K562 (cell line): ENCODE data around the gene HPCAL1. TPM values are rescaled to one million over a fixed set of nuclear protein-coding genes. Genes with fewer than 3 reads are reported as not detected.
A peak's percentile ranks its signal among the peaks of the same experiment; 100 is the strongest.

ENCODE experiments used
- C11orf30 ChIP-seq: fragments of 450-650 bp; IDR thresholded peaks from 2 replicates; pipeline ENCODE4 v1.6.1; 2016; ENCODE audit warnings: low read depth, mild to moderate bottlenecking
- CEBPG ChIP-seq, 3 experiments: fragments of 200-800 bp in 1 of 3; sonication (Bioruptor generic) in 1 of 3; sonication (generic) in 1 of 3; formaldehyde crosslinking in 1 of 3; IDR thresholded peaks in 2 of 3; conservative IDR thresholded peaks in 1 of 3; 2 replicates each; pipeline versions ENCODE4 v1.6.1 to v1.8.0; 2016 to 2022; ENCODE audit warnings: missing compliant biosample characterization in 2 of 3, missing genetic modification characterization in 2 of 3, mild to moderate bottlenecking in 1 of 3, missing genetic modification reagents in 1 of 3
- HDAC1 ChIP-seq, 2 experiments: fragments of 450-650 bp; IDR thresholded peaks; 2 replicates each; pipeline ENCODE4 v1.6.1; 2016 to 2017; ENCODE audit warnings: inconsistent platforms in 1 of 2, mild to moderate bottlenecking in 1 of 2, moderate library complexity in 1 of 2
- HDAC3 ChIP-seq: fragments of 450-650 bp; IDR thresholded peaks from 2 replicates; pipeline ENCODE4 v1.6.1; 2018; ENCODE audit warnings: borderline replicate concordance, mild to moderate bottlenecking, moderate library complexity; ENCODE audit not compliant: partially characterized antibody
- IRF2 ChIP-seq: sonication (generic); formaldehyde crosslinking; IDR thresholded peaks from 2 replicates; pipeline ENCODE4 v1.8.1; 2022; ENCODE audit warnings: mild to moderate bottlenecking, missing genetic modification reagents
- MECOM ChIP-seq: fragments of 250-450 bp; sonication (Bioruptor Pico); IDR thresholded peaks from 2 replicates; pipeline ENCODE4 v1.8.0; 2022; ENCODE audit warnings: inconsistent platforms
- MEIS2 ChIP-seq: fragments of 450-650 bp; IDR thresholded peaks from 2 replicates; pipeline ENCODE4 v1.6.1; 2014; ENCODE audit warnings: mild to moderate bottlenecking; ENCODE audit not compliant: partially characterized antibody
- PCBP2 ChIP-seq: fragments of 200-400 bp; formaldehyde crosslinking; IDR thresholded peaks from 2 replicates; pipeline ENCODE4 v1.6.1; 2018; ENCODE audit warnings: low read length, low read depth, mild to moderate bottlenecking, moderate library complexity; ENCODE audit not compliant: poor library complexity, severe bottlenecking
- PRPF4 ChIP-seq: fragments of 200-400 bp; formaldehyde crosslinking; IDR thresholded peaks from one replicate; pipeline ENCODE4 v1.6.1; 2017; ENCODE audit warnings: low read length, low read depth, mild to moderate bottlenecking; ENCODE audit not compliant: insufficient read depth, poor library complexity, severe bottlenecking
- RBM17 ChIP-seq: fragments of 200-400 bp; formaldehyde crosslinking; IDR thresholded peaks from 2 replicates; pipeline ENCODE4 v1.6.1; 2017; ENCODE audit warnings: low read depth, mild to moderate bottlenecking, low read length, borderline replicate concordance
- RFX1 ChIP-seq: fragments of 450-650 bp; IDR thresholded peaks from 2 replicates; pipeline ENCODE4 v1.6.1; 2016; ENCODE audit warnings: mild to moderate bottlenecking, moderate library complexity
- SAFB ChIP-seq: fragments of 200-400 bp; formaldehyde crosslinking; IDR thresholded peaks from 2 replicates; pipeline ENCODE4 v1.6.1; 2017; ENCODE audit warnings: low read depth, low read length, borderline replicate concordance
- STAT5B ChIP-seq: fragments of 250-450 bp; sonication (Bioruptor Pico); IDR thresholded peaks from 2 replicates; pipeline ENCODE4 v1.8.0; 2021; ENCODE audit warnings: mild to moderate bottlenecking, inconsistent platforms
- ZFP1 ChIP-seq: fragments of 450-650 bp; formaldehyde crosslinking; IDR thresholded peaks from 2 replicates; pipeline ENCODE4 v1.4.0; 2020; ENCODE audit warnings: mild to moderate bottlenecking, mixed read lengths
- ZNF354B ChIP-seq: fragments of 250-450 bp; sonication (Bioruptor Pico); IDR thresholded peaks from 2 replicates; pipeline ENCODE4 v1.4.0; 2020
- ZNF740 ChIP-seq, 3 experiments: fragments of 200-800 bp in 1 of 3; sonication (Bioruptor generic) in 1 of 3; sonication (generic) in 1 of 3; formaldehyde crosslinking in 1 of 3; IDR thresholded peaks; 2 replicates each; pipeline versions ENCODE4 v1.6.1 to v1.8.0; 2016 to 2022; ENCODE audit warnings: mild to moderate bottlenecking in 2 of 3, missing compliant biosample characterization in 2 of 3, missing genetic modification characterization in 2 of 3, missing genetic modification reagents in 1 of 3
- polyA plus RNA-seq, 8 experiments: library from polyadenylated mRNA; depleted of rRNA in 4 of 8; stranded (reverse) in 5 of 8; unstranded in 3 of 8; fragments of >200 nt; fragmentation: Nextera tagmentation in 2 of 8; fragmentation: Illumina TruSeq in 1 of 8; extraction: Ambion mirVana in 2 of 8; extraction: Trizol in 1 of 8; gene quantifications; 2 replicates each; pipeline versions ENCODE4 v1.2.1 to v1.2.3, GENCODE V29; 2011 to 2014; ENCODE audit warnings: inconsistent platforms in 1 of 8, missing spikeins in 1 of 8
- total RNA-seq, 7 experiments: library from RNA; depleted of rRNA in 6 of 7; stranded (reverse); fragments of >200 nt in 6 of 7; fragmentation: Illumina TruSeq in 2 of 7; extraction: Trizol in 2 of 7; gene quantifications; 2 replicates each; pipeline versions ENCODE4 v1.2.1 to v1.2.3, GENCODE V29; 2011 to 2021; ENCODE audit warnings: low replicate concordance in 1 of 7
- TF ChIP-seq, protein P1 (sequence below), 2 experiments: IDR thresholded peaks; 2 replicates each; pipeline ENCODE4 v1.6.1; 2012; ENCODE audit warnings: improper control_type of control experiment in 2 of 2, low read depth in 2 of 2, low read length in 2 of 2, borderline replicate concordance in 1 of 2
- TF ChIP-seq, protein P2 (sequence below): fragments of 450-650 bp; IDR thresholded peaks from 2 replicates; pipeline ENCODE4 v1.6.1; 2017; ENCODE audit warnings: antibody characterized with exemption, mild to moderate bottlenecking

Gene HPCAL1
- total and polyA plus RNA-seq, 9 of the 15 experiments (the other 6 are each of a cell fraction or from before 2014, with no cell fraction given) = 2.7 to 65.5 (median 23.9) TPM

DNA sequence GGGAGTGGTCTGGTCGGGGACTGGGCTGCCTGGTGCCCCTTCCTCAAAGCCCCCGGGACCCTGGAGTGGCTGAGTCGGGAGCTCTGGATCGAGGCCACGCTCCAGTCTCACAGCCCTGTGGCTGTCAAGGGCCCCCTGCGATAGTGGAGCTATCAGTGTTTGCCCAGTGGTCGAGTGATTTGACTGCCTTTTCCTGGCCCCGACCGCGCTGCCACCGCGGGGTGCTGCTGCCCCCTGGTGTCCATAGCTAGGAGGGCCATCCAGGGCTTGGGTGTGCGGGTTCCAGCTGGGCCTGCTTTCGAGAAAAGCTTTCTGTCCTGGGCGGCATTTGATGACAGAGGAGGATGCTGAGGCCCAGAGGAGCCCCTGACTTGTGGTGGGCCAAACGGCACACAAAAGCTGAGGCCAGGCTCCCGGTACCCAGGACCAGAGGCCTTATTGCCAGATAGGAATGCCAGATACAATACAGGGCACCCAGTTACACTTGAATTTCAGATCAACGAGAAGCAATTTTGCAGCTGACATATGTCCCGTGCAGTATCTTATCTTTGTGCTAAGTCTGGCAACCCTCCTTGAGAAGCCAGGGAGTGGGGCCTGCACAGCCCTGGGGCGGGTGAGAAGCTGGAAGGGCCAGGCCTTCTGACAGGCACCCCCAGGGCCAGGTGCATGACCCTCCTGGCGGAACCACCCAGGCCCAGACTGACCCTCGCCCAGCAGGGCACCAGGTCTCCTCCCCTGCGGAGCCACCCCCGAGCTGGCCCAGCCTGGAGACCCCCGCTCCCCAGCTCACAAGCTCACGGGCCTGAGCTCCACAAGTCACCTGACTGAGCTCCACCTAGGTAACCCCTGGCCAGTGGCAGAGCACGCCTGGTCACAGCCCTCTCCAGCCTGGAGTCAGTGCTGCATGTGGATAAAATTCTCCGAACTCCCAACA is 132.4 kb downstream of the HPCAL1 start (continued):
- peak in 1 of 2 experiments; percentile 37; a peak in 1 of 4 replicates for TF ChIP-seq HDAC1 (IDR thresholded peaks at IDR 0.05)
- TF ChIP-seq, protein P1, sequence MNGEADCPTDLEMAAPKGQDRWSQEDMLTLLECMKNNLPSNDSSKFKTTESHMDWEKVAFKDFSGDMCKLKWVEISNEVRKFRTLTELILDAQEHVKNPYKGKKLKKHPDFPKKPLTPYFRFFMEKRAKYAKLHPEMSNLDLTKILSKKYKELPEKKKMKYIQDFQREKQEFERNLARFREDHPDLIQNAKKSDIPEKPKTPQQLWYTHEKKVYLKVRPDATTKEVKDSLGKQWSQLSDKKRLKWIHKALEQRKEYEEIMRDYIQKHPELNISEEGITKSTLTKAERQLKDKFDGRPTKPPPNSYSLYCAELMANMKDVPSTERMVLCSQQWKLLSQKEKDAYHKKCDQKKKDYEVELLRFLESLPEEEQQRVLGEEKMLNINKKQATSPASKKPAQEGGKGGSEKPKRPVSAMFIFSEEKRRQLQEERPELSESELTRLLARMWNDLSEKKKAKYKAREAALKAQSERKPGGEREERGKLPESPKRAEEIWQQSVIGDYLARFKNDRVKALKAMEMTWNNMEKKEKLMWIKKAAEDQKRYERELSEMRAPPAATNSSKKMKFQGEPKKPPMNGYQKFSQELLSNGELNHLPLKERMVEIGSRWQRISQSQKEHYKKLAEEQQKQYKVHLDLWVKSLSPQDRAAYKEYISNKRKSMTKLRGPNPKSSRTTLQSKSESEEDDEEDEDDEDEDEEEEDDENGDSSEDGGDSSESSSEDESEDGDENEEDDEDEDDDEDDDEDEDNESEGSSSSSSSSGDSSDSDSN (IDR thresholded peaks at IDR 0.05; ENCODE audit: borderline replicate concordance in 1 of 2, low read depth in 2 of 2, low read length in 2 of 2) = no peak
- no peak for TF ChIP-seq CEBPG (CRISPR knock-in tag; IDR thresholded peaks at IDR 0.05)
- no peak for TF ChIP-seq CEBPG (tag; conservative IDR thresholded peaks at IDR 0.05 in 1 of 2, IDR thresholded peaks at IDR 0.05 in 1 of 2)
- TF ChIP-seq ZFP1 (CRISPR knock-in tag) = no peak
- TF ChIP-seq HDAC3 = no peak
- TF ChIP-seq MEIS2 = peak; percentile 28
- TF ChIP-seq ZNF354B (CRISPR knock-in tag) = no peak
- no peak for TF ChIP-seq RFX1
- no peak for TF ChIP-seq ZNF740 (CRISPR knock-in tag; IDR thresholded peaks at IDR 0.05)
- TF ChIP-seq ZNF740 (tag; IDR thresholded peaks at IDR 0.05) = no peak
- no peak for TF ChIP-seq C11orf30
- no peak for TF ChIP-seq IRF2 (CRISPR knock-in tag)
- no peak for TF ChIP-seq PRPF4
- TF ChIP-seq MECOM (CRISPR knock-in tag) = no peak
- TF ChIP-seq, protein P2, sequence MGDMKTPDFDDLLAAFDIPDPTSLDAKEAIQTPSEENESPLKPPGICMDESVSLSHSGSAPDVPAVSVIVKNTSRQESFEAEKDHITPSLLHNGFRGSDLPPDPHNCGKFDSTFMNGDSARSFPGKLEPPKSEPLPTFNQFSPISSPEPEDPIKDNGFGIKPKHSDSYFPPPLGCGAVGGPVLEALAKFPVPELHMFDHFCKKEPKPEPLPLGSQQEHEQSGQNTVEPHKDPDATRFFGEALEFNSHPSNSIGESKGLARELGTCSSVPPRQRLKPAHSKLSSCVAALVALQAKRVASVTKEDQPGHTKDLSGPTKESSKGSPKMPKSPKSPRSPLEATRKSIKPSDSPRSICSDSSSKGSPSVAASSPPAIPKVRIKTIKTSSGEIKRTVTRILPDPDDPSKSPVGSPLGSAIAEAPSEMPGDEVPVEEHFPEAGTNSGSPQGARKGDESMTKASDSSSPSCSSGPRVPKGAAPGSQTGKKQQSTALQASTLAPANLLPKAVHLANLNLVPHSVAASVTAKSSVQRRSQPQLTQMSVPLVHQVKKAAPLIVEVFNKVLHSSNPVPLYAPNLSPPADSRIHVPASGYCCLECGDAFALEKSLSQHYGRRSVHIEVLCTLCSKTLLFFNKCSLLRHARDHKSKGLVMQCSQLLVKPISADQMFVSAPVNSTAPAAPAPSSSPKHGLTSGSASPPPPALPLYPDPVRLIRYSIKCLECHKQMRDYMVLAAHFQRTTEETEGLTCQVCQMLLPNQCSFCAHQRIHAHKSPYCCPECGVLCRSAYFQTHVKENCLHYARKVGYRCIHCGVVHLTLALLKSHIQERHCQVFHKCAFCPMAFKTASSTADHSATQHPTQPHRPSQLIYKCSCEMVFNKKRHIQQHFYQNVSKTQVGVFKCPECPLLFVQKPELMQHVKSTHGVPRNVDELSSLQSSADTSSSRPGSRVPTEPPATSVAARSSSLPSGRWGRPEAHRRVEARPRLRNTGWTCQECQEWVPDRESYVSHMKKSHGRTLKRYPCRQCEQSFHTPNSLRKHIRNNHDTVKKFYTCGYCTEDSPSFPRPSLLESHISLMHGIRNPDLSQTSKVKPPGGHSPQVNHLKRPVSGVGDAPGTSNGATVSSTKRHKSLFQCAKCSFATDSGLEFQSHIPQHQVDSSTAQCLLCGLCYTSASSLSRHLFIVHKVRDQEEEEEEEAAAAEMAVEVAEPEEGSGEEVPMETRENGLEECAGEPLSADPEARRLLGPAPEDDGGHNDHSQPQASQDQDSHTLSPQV = peak; percentile 30; the same call in 1 of the 2 replicates
- TF ChIP-seq RBM17 = no peak
- TF ChIP-seq STAT5B (CRISPR knock-in tag) = no peak
- TF ChIP-seq PCBP2 = no peak
- TF ChIP-seq SAFB = no peak
